HG03521 (cell line): ENCODE results near the gene IPPK.

Source experiments
- ATAC-seq: cut with Tn5 transposase; IDR thresholded peaks from one replicate; pipeline ENCODE4 v1.9.1; 2021; ENCODE audit warnings: mild to moderate bottlenecking, moderate library complexity; ENCODE audit not compliant: unreplicated experiment

Gene IPPK, protein sequence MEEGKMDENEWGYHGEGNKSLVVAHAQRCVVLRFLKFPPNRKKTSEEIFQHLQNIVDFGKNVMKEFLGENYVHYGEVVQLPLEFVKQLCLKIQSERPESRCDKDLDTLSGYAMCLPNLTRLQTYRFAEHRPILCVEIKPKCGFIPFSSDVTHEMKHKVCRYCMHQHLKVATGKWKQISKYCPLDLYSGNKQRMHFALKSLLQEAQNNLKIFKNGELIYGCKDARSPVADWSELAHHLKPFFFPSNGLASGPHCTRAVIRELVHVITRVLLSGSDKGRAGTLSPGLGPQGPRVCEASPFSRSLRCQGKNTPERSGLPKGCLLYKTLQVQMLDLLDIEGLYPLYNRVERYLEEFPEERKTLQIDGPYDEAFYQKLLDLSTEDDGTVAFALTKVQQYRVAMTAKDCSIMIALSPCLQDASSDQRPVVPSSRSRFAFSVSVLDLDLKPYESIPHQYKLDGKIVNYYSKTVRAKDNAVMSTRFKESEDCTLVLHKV

DNA sequence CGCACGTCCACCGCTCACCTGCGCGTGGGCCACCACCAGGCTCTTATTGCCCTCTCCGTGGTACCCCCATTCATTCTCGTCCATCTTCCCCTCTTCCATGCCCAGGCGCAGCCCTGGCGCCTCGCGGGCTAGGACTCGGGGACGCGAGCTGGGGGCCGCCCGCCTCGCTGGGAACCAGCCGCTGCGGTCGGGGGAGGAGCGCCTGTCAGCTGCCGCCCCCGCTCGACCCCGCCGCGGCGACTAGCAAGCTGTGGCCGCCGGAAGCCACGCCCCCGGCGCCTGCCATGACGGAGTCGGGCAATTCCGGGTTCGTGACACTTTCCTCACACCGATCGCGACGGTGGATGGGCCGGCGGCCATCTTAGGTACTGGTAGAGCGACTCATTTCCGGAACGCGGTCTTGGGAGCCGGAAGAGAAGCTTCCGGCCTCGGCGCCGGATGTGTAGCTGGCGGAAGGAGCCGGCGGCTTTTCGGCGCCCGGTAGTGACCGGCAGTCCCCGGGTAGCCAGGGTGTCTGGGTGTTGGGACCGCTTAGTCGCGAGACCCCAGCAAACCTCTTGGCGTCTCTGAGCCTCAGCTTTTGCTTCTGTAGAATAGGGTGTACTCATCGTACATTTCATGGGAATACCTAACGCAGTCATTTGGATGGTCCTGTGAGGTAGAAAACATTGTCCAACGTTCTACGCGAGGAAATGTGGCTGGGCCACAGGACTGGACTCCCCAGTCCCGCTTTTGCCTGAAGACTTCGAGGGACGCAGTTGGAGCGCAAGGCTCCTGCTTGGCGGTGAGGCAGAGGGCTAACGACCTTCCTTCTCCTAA lies at the start of gene IPPK:
IPPK (minus strand) TSS at position 242 of the 819 bp plus-strand sequence; CDS start at position 99, 143 bp downstream.
- peak; percentile 89 for ATAC-seq

DNA sequence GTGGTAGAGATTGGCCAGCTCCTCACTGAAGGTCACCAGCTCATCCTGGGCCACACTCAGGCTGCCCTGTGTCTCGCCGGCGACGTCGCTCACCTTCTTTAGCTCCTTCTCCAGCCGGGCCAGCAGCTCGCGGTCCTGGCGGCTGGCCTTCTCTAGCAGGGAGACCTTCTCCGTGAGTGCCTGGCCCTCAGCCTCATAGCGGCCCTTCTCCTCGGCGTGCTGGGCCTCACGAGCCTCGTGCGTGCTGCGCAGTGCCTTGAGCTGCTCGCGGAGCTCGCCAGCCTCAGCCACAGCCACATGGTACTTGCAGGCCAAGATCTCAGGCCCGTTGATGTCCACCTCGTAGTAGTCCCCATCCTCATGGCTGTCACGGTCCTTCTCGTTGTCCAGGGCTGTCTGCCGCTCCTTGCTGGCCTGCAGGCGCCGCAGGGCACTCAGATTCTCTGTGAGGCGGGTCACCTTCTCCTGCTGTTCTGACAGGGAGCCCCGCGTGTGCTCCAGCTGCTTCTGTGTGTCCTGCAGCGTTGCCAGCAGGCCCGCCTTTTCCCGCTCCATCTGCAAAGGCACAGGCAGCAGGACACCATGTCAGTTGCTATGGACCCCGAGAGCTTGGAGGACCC lies 49.2 kb upstream of the IPPK start:
- ATAC-seq = no peak

DNA sequence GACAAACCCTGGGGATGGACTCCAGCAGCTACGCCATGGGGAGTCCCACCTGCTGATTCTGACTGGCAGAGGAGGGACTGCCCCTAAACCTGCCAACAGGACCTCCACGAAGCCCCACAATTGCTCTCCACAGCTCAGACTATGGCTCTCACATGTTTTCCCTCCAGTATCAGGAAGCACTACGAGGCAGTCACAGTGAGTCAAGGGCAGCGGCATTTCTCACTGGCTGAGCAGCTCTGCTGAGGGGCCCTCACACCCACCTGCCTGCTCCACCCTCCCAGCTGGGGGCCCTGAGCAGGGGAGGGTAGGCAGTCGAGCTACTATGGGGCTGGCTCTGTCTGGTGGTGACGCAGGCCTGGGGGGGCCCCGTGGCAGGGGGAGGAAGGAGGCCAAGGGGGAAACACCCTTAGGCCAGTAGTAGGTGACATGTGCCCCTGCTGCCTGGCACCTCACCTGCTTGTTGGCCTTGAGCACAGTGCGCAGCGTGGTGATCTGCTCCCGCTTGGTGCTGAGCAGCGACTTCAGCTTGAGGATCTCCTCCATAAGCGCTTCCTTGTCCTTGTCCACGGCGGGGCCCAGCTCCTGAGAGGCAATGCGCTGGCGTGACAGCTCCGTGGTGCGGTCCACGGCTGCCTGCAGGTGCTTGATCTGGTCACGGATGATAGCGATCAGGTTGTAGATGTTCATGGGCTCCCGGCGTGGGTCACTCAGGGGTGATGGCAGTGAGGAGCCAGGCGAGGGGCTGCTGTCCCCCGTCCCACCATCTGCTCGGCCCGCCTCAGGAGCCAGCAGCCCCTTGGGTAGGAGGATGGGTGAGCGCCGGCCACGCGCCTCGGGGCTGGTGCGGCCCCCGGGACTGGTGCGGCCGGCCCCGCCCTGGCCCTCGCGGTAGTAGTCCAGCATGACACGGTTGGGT lies 48.4 kb upstream of the IPPK start:
- ATAC-seq = no peak

DNA sequence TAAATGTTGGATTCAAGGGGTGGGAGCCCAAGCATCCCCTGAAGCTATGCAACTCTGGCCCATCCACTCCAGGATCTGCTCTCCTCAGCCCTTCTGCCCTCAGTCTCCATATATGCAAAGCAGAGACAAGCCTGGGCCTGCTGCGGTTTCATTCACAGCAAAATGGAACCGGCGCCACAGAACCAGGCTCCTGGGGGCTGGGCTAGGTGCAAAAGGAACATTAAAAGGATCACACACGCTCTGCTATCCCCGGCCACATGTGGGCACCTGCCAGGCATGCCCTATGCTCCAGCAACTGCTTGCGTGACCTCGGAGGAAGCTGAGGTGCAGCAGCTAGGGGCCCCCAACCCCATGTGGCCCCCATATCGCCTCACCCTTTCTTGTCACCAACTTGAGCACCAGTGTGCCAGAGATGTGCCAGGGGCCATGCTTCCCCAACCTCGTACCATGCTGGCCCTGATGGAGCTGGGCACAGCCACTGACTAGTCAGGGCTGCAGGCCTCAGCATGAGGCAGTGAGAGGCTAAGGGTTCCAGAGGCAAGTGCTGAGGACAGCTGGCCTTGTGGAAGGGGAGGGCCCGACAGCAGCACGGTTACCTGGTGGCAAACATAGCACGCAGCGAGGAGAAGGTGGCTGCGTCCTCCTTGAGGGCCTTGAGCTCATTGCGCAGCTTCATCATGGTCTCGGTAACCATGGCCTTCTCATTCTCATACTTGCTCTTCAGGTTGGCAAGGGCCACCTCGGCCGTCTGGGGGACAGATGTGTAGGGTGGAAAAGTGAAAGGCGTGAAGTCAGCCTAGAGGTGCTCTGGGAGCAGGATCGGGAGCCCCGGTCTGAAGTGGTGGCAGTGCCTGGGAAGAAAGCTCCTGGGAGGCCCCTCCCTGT lies 47.5 kb upstream of the IPPK start:
- peak; percentile 40 for ATAC-seq

DNA sequence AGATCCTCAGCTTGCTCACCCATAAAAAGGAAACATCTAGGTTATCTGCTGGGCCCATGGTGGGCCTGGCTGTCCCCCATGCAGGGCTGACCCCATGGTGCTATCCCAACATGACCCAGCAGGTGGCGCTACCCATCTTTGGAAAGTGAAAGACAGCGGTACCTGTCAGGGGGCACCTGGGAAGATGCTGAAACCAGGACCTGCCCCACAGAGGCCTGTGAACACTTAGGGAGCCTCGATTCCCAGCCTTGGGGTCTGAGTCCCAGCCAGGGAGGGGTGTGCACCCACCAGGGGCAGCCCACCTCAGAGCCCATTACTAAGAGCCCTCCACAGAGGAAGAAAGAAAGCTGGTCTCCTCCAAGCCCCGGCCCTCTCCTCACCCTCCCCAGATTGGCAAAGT lies 46.6 kb upstream of the IPPK start:
- peak; percentile 41 for ATAC-seq

DNA sequence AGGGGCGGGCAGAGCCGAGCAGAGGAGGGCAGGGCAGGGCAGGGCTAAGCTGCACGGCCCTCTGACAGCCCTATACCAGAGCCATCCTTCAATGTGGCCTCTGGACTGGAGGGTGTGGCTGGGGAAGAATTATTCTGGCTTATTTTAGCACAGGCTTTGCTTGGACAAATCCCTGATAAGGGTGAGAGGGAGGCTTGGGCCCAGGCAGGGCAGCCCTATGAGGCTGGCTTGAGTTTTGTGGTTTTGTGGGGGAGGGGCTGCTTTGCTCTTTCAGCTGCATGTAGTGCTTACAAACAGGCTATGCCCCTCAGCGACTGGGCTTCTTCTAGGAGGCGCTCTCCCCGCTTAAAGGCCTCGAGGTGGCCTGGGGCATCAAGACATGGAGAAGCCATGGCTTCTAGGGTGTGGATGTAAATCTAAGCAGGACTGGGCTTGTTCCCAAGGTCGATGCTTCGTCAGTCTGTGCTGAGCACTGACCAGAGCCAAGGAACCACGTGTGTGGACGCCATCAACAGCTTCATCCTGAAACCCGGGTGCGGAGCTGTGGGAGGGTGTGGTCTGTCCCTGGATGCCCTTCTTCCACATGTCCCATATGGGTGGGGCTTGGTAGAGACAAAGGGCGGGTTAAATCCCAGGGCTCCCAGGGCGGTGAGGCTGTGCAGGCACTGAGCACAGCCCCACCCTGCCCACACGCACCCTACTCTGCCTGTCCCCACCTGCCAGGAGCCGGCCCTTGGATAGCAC lies 45.7 kb upstream of the IPPK start:
- ATAC-seq = no peak

DNA sequence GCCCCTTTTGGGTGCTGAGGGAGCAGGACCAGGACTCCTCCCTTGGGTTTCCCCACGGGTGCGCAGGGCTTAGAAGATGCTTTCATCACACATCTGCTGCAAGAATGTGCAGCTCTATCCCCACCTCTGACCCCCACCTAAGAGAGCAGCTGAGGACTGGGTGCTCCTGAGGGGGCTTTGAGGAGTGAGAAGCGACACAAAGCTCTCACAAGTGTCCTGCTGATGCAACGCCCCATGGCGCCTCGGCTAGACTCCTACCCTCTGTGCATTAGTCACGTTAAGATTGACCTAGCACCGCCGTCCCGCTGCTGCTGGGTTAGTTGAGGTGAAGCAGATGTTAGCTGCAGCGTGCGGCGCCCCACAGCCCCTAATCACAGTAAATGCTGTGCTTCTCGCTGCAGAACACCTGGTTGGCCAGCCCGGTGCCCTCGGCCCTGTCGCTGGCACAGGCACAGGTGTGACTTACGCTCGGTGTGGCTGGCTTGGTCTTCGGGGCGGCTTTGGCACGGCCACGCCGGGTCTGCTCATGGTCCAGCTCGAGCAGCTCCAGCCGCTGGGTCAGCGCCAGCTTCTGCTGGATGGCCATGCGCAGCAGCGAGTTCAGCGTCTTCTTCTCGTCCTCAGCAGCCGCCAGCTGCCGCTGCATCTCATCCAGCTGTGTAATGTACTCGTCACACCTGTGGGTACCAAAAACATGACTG lies 45.0 kb upstream of the IPPK start:
- ATAC-seq = no peak

DNA sequence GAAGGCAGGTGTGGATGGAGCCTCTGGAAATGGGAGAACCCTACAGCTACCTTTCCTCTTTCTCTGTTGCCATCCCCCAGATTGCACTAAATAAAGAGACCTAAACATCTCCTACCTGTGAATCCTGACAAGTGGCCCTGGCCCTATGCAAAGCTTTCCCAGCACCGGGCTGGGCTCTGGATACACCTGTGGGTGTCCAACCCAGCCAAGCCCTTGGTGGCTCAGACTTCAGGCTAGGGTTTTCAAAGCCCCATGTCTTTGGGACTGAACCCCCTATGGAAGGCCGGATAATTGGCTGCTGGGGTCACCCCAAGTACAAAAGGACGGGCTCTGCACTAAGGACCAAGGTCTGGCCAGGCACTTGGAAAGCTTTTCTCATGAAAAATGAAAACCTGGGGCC lies 44.1 kb upstream of the IPPK start:
- ATAC-seq = no peak

DNA sequence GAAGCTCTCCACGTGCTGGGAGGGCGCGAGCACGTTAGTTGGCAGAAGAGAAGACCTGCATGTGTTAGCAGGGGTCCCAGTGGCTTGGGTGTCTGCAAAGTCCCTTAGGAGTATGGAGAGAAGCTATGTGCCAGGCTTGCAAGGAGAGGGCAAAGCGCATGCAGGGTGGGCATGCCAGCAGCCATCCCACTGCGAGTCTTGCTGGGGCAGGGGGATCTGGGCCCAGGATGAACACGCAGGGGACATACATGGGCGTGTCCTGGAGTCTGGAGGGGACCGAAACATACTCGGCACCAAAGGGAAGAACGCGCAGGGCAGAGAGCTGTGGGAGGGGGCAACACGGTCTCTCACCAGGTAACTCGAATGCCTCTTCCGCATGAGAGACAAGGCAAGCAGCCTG lies 43.6 kb upstream of the IPPK start:
- no peak for ATAC-seq

DNA sequence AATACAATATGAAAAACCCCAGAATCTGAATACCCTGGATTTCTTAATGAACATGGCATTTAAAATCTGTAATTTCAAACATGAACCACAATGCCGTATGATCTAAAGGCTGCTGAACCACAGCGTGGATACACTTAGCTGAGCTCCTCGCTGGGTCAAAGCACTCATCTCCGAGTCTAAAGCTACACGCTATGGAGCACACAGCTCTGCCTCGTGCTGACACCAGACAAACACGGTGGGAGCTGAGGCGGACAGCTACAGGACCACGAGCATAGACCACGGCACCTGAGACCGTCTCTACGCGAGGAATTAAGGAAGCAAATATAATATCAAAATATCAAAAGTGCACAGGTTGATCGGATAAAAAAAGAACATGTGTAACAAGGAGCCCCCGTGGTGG lies 42.8 kb upstream of the IPPK start:
- no peak for ATAC-seq

DNA sequence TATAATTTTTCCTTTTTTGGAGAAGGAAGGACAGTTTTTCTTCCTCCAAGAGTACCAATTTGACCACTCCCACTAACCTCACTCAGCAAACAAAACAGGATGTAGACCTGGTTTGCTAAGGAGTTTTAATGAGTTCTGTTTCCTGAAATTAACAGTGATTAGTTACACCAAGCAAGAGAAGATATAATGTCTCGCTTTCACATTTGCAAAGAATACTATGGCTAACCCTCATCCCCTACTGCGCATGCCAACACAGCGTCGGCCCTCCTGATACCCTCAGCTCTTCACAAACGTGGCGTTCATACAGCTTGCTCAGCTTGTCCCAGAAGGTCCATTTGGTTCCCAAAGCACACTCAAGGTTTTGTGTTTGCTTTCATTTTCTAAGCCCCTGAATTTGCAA lies 41.9 kb upstream of the IPPK start:
- ATAC-seq = no peak

DNA sequence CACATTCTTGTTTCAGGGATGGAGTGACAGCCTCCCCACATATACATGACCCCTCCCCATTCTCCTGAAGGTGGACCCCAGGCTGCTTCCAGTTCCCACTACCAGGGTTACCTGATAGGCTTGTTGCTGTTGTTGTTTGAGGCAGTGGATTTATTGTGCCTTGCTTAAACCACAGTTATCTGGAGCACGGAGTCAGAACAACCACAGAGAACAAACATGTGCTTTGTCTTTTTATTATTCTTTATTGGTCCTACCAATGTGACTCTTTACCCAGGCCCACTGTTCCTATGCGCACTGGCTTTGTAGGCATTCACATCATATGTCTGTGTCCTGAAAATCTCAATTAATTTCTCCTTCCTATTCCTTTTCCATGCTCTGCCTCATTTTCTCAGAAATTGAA lies 41.2 kb upstream of the IPPK start:
- ATAC-seq = no peak

DNA sequence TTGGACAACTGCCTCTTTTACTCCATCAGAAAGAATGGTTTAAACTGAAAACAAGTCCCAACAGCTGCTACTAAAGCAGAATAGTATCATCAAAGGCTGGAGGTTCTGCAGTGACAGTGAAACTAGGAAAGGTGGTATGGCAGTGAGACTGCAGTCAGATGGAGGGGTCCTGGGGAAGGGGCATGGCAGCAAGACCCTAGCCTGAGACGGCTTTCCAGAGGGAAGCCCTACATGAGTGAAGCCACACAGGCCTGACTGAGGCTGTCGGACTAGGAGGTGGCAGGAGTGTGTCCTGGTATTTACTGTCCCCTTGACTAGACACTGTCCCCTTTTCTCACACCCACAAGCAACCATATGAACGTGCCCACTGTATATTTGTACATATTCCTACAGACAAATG lies 40.4 kb upstream of the IPPK start:
- no peak for ATAC-seq

DNA sequence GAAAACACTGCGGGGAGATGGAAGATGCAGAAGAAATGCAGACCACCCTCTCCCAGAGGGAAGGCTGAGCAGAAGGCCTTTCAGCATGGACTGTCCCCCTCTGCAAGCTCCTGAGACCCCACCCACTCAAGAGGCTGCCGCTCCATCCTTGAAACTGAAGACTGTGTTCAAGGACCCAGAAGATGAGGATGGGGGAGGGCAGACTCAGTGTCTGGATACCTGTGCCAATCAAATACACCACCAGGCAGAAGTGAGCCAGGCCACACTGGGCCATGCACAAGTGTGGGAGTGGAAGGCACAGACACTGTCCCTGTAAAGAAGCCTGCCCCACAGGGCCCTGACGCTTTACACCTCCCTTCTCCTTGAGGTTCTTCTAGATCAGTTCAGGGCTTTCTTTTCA lies 40.0 kb upstream of the IPPK start:
- no peak for ATAC-seq

DNA sequence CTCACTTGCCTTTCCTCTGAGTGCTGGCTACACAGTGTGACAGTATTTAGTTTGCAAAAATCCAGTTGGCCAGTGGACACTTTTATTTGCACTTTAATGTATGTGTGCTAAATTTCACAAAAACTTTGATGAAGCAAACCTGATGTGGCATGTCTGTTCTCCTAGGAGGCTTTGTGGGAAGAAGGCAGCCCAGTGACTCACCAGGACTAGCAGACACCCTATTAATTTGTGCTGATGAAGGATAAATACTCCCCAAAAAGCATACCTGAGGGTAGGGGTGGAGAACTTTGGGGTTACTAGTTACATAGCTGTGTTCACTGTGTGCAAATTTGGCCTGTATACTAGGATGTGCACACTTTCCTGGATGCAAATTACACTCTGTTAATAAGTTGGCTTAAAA lies 39.3 kb upstream of the IPPK start:
- no peak for ATAC-seq

DNA sequence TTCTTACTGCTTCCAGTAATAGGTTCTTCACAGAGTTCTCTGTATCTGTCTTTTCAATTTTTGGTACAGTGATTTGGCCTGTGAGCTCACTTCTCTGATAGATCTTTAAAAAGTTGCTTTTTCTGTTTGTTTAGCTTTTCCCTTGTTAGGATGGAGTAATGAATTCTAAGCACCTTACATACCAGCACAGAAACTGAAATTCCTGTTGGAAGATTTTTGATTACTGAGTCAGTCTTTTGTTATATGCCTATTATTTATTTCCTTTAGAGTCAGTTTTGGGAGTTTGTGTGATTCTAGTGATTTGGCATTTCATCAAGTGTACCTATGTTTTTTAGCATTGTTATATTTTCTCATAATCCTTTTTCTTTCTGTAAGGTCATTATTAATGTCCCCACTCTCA lies 37.6 kb upstream of the IPPK start:
- ATAC-seq = no peak

DNA sequence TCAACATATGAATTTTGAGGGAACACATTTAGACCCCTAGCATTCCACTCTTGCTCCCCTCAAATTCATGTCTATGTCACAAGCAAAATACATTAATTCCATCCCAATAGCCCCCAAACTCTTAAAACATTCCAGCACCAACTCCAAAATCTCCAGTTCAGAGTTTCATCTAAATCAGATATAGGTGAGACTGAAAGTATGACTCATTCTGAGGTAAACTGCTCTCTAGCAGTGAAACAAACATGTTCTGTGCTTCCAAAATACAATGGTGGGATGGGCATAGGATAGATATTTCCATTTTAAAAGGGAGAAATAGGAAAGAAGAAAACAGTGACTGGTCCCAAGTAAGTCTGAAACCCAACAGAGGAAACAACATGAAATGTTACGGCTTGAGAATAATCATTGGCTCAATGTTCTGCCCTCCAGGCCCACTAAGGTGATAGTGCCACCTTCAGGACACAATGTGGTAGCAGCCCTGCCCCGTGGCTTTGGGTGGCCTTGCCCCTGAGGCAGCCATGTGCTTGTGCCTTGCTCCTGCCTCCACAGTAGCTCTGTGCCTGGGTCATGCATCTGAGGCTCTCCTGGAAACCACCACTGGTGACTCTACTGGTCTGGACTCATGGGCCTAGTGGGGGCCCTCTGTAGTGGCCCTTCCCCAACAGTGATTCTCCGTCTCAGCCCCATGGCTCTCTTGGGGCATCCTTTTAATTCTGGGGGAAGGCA lies 36.4 kb upstream of the IPPK start:
- ATAC-seq = peak; percentile 53

DNA sequence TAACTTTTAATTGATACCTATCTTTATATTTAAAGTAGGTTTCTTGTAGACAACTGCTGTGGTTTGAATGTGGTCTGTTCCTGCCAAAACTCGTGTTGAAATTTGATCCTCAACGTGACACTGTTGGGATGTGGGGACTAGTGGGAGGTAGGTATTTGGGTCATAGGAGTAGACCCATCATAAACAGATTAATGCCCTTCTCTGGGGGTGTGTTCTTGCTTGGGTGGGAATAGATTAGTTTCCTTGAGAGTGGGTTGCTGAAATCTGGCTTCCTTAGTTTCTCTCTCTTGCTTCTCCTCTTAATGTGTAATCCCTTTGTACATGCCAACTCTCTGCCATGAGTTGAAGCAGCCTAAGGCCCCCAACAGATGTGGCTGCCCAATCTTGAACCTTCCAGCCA lies 34.6 kb upstream of the IPPK start:
- no peak for ATAC-seq
